HepG2 (cell line): ENCODE measurements around the gene SPHK1. TPM values are rescaled to one million over a fixed set of nuclear protein-coding genes. Genes with fewer than 3 reads are reported as not detected.
A peak's percentile ranks its signal among the peaks of the same experiment; 100 is the strongest.

Experiments used
- ATAC-seq: fragments of 200-7000 bp; cut with Tn5 transposase; 3 replicates; pipeline ENCODE4 v1.9.1; 2020; ENCODE audit warnings: mild to moderate bottlenecking, moderate library complexity
- BruUV-seq: library from RNA; stranded (reverse); fragments of 400-500 nt; replicated peaks from 2 replicates; lab custom pipeline; 2021; lab: Mats Ljungman, UMichigan
- CTCF ChIA-PET: fragments of 300-600 bp; formaldehyde crosslinking; extraction: SDS; loops from one replicate; lab custom pipeline; 2021; ENCODE audit warnings: low total read pairs, inconsistent platforms, low intra/inter-chr PET ratio; lab: Yijun Ruan, JAX
- POLR2A ChIA-PET: fragments of 350-600 bp; sonication (Branson Sonifier 250); formaldehyde crosslinking; loops from one replicate; lab custom pipeline; 2020; ENCODE audit warnings: antibody characterized with exemption, inconsistent platforms; lab: Yijun Ruan, JAX
- DNase-seq: peaks from one replicate; pipeline ENCODE4 v3.0.0-alpha.2; 2015; ENCODE audit warnings: low spot score
- FAIRE-seq: peaks from 3 replicates; lab custom pipeline; 2011; peaks lifted over from hg19 to GRCh38; lab: Jason Lieb, UNC
- H2AFZ ChIP-seq: one replicate; pipeline ENCODE4 v1.6.1; 2011; ENCODE audit warnings: low read length, inconsistent platforms
- H3K27ac ChIP-seq: fragments of 300-600 bp; 3 replicates; pipeline ENCODE4 v1.8.0; 2011; ENCODE audit warnings: mixed run types, mild to moderate bottlenecking, mixed read lengths, low read length, inconsistent platforms; ENCODE audit not compliant: insufficient read depth; ENCODE audit errors: extremely low read length
- H3K27me3 ChIP-seq, 2 experiments: fragments of 200-600 bp in 1 of 2; 2 replicates in 1 of 2; 3 replicates in 1 of 2; pipeline versions ENCODE4 v1.6.0 to v1.8.0; 2011; ENCODE audit warnings: low read length in 2 of 2, mild to moderate bottlenecking in 2 of 2, moderate library complexity in 2 of 2, inconsistent platforms in 1 of 2; ENCODE audit not compliant: insufficient read depth in 2 of 2, control insufficient read depth in 1 of 2
- H3K36me3 ChIP-seq, 2 experiments: fragments of 200-600 bp in 1 of 2; replicated peaks in 1 of 2; 2 replicates in 1 of 2; 3 replicates in 1 of 2; pipeline versions ENCODE4 v1.5.1 to v1.8.0; 2011; ENCODE audit warnings: low read length in 2 of 2, inconsistent platforms in 1 of 2; ENCODE audit not compliant: insufficient read depth in 2 of 2, control insufficient read depth in 1 of 2
- H3K4me1 ChIP-seq: 2 replicates; pipeline ENCODE4 v1.5.1; 2012; ENCODE audit warnings: low read length, inconsistent platforms; ENCODE audit not compliant: insufficient read depth
- H3K4me2 ChIP-seq: 2 replicates; pipeline ENCODE4 v1.6.0; 2011; ENCODE audit warnings: low read depth, low read length, inconsistent platforms
- H3K4me3 ChIP-seq, 3 experiments: fragments of 200-600 bp in 1 of 3; sonication (generic), shearing (Covaris generic) in 1 of 3; replicated peaks in 1 of 3; 2 replicates each; pipeline ENCODE4 v1.5.1; 2011 to 2016; ENCODE audit warnings: low read length in 3 of 3, inconsistent platforms in 2 of 3, low read depth in 2 of 3, mild to moderate bottlenecking in 2 of 3, control low read depth in 1 of 3, mixed read lengths in 1 of 3; ENCODE audit not compliant: insufficient read depth in 1 of 3
- H3K79me2 ChIP-seq: one replicate; pipeline ENCODE4 v1.6.1; 2011; ENCODE audit warnings: low read length, inconsistent platforms; ENCODE audit not compliant: insufficient read depth
- H3K9ac ChIP-seq: 2 replicates; pipeline ENCODE4 v1.6.0; 2011; ENCODE audit warnings: mild to moderate bottlenecking, low read depth, low read length, inconsistent platforms; ENCODE audit not compliant: insufficient read depth
- H3K9me3 ChIP-seq: 2 replicates; pipeline ENCODE4 v1.5.1; 2012; ENCODE audit warnings: mild to moderate bottlenecking, low read length
- H4K20me1 ChIP-seq: 2 replicates; pipeline ENCODE4 v1.6.0; 2011; ENCODE audit warnings: inconsistent platforms, mild to moderate bottlenecking, low read length, moderate library complexity; ENCODE audit not compliant: insufficient read depth
- GTF2F1 ChIP-seq: fragments of 150-350 bp; IDR thresholded peaks from 2 replicates; pipeline ENCODE4 v1.6.1; 2014; ENCODE audit warnings: low read length
- IKZF5 ChIP-seq: IDR thresholded peaks from 2 replicates; pipeline ENCODE4 v1.6.1; 2018; ENCODE audit warnings: missing genetic modification reagents, mild to moderate bottlenecking, missing compliant biosample characterization
- KDM6A ChIP-seq: IDR thresholded peaks from 2 replicates; pipeline ENCODE4 v1.6.1; 2016; ENCODE audit warnings: low read depth
- MAZ ChIP-seq, 2 experiments: sonication (generic) in 1 of 2; formaldehyde crosslinking in 1 of 2; IDR thresholded peaks; 2 replicates each; pipeline versions ENCODE4 v1.5.0 to v1.6.1; 2012 to 2020; ENCODE audit warnings: low read depth in 2 of 2, mild to moderate bottlenecking in 2 of 2, borderline replicate concordance in 1 of 2, improper control_type of control experiment in 1 of 2, low read length in 1 of 2, missing genetic modification reagents in 1 of 2, moderate library complexity in 1 of 2
- PCBP1 ChIP-seq: fragments of 200-400 bp; formaldehyde crosslinking; IDR thresholded peaks from 2 replicates; pipeline ENCODE4 v1.6.1; 2017; ENCODE audit warnings: mild to moderate bottlenecking, low read depth, low read length, borderline replicate concordance
- POLR2AphosphoS2 ChIP-seq: IDR thresholded peaks from 2 replicates; pipeline ENCODE4 v1.6.1; 2011; ENCODE audit warnings: low read depth, low read length, improper control_type of control experiment
- STAG1 ChIP-seq: sonication (generic); formaldehyde crosslinking; IDR thresholded peaks from 2 replicates; pipeline ENCODE4 v1.4.0; 2020; ENCODE audit warnings: missing genetic modification reagents
- UBTF ChIP-seq: sonication (generic); formaldehyde crosslinking; IDR thresholded peaks from 2 replicates; pipeline ENCODE4 v1.4.0; 2020; ENCODE audit warnings: mild to moderate bottlenecking, missing genetic modification reagents
- ZBTB39 ChIP-seq: sonication (generic); formaldehyde crosslinking; IDR thresholded peaks from 2 replicates; pipeline ENCODE4 v1.5.0; 2020; ENCODE audit warnings: missing genetic modification reagents
- ZFP41 ChIP-seq: sonication (generic); formaldehyde crosslinking; IDR thresholded peaks from 2 replicates; pipeline ENCODE4 v1.4.0; 2020; ENCODE audit warnings: mild to moderate bottlenecking, missing genetic modification reagents, borderline replicate concordance
- ZNF343 ChIP-seq: sonication (generic); formaldehyde crosslinking; IDR thresholded peaks from 2 replicates; pipeline ENCODE4 v1.4.0; 2020; ENCODE audit warnings: mild to moderate bottlenecking, missing genetic modification reagents
- ZNF430 ChIP-seq: sonication (generic); formaldehyde crosslinking; IDR thresholded peaks from 2 replicates; pipeline ENCODE4 v1.9.0; 2021; ENCODE audit warnings: mild to moderate bottlenecking, missing genetic modification reagents
- ZNF484 ChIP-seq: sonication (generic); formaldehyde crosslinking; IDR thresholded peaks from 2 replicates; pipeline ENCODE4 v1.5.1; 2020; ENCODE audit warnings: mild to moderate bottlenecking, low read depth, missing genetic modification reagents, borderline replicate concordance
- ZNF615 ChIP-seq: sonication (generic); formaldehyde crosslinking; IDR thresholded peaks from 2 replicates; pipeline ENCODE4 v1.5.0; 2020; ENCODE audit warnings: mild to moderate bottlenecking, missing genetic modification reagents, borderline replicate concordance
- ZNF629 ChIP-seq: sonication (generic); formaldehyde crosslinking; conservative IDR thresholded peaks from 2 replicates; pipeline ENCODE4 v1.5.0; 2020; ENCODE audit warnings: missing genetic modification reagents
- ZNF740 ChIP-seq: sonication (generic); formaldehyde crosslinking; IDR thresholded peaks from 2 replicates; pipeline ENCODE4 v1.4.0; 2020; ENCODE audit warnings: missing genetic modification reagents
- WGBS: methylation state at CpG from one replicate; pipeline ENCODE4 v1.1.6; 2017; ENCODE audit warnings: low lambda C conversion rate; 5-methylcytosine and 5-hydroxymethylcytosine counted together
- in situ Hi-C: cut with HindIII; loops from 2 replicates; pipeline ENCODE4 v1.10.0; 2017; ENCODE audit warnings: low pct_unique_long_range_greater_than_20kb; ENCODE audit not compliant: extremely low pct_ligation_motif_present
- intact Hi-C: fragments of 100-400 bp; cut with micrococcal nuclease; formaldehyde crosslinking; loops from one replicate; pipeline ENCODE4 v1.10.0; 2022; ENCODE audit not compliant: unreplicated experiment
- polyA plus RNA-seq, 8 experiments: library from polyadenylated mRNA; depleted of rRNA in 3 of 8; stranded (reverse) in 7 of 8; unstranded in 1 of 8; fragments of >200 nt; fragmentation: Illumina TruSeq in 4 of 8; extraction: Trizol in 4 of 8; gene quantifications; 2 replicates each; pipeline versions ENCODE4 v1.2.1 to v1.2.3, GENCODE V29; 2011 to 2016; ENCODE audit warnings: low read depth in 4 of 8, missing spikeins in 1 of 8, mixed read lengths in 1 of 8; ENCODE audit not compliant: insufficient read depth in 1 of 8
- total RNA-seq, 5 experiments: library from RNA; depleted of rRNA; stranded (reverse); fragments of >200 nt; fragmentation: Illumina TruSeq; extraction: Trizol; gene quantifications; 2 replicates each; pipeline ENCODE4 v1.2.3, GENCODE V29; 2016; ENCODE audit warnings: low read depth in 1 of 5

The SPHK1 gene
- total and polyA plus RNA-seq, 2 of the 13 experiments (the other 11 are each of a cell fraction or from before 2014, with no cell fraction given) = 129 to 160 TPM

GRCh38 chr17:76383546-76384221, 725 bp upstream of the SPHK1 start:
- peaks cover 26% of the 10 kb centered on the region; the same call in 1 of the 2 replicates for H4K20me1 ChIP-seq
- ATAC-seq (peak; percentile 5), DNase-seq (peak; percentile 63), FAIRE-seq (no peak)
- no peaks in the 10 kb centered on the region for H3K9me3 ChIP-seq
- ChIA-PET POLR2A (interaction anchor here (0.6 to 20.9 kb wide), 17 partner anchors 7 to 508 kb away, joined by 3 to 1379 read pairs (median 7); partner anchors contain the start of genes PRPSAP1, QRICH2, RHBDF2 and UBALD2), CTCF (no interaction called here)
- no peaks in the 10 kb centered on the region; a peak in 1 of 5 replicates for H3K27me3 ChIP-seq
- in situ Hi-C loops = no loop called here
- peaks cover 13 to 26% of the 10 kb centered on the region in 2 experiments; a peak in 4 of 5 replicates for H3K36me3 ChIP-seq
- WGBS = under 1% methylated on average over 39 of the region's 65 CpGs
- H3K27ac ChIP-seq = peak overlapping the region; percentile 100
- peak overlapping the region; percentile 99 for H3K9ac ChIP-seq
- H3K4me1 ChIP-seq = peaks cover 62% of the 10 kb centered on the region
- no peak overlapping the region for H2AFZ ChIP-seq
- H3K79me2 ChIP-seq = peaks cover 69% of the 10 kb centered on the region
- H3K4me2 ChIP-seq = peak overlapping the region; percentile 99
- H3K4me3 ChIP-seq = peak overlapping the region; percentile 72 to 90 (median 86)
- no TSS peak for BruUV-seq
- intact Hi-C loops = loop anchor here (2.0 kb wide), 2 partner anchors 13 to 29 kb away; no protein-coding TSS in a partner anchor
- TF ChIP-seq ZNF615 (no peak), UBTF (CRISPR knock-in tag) (peak; percentile 12; the same call in 1 of the 2 replicates), PCBP1 (peak; percentile 70; the same call in 1 of the 2 replicates), ZNF343 (CRISPR knock-in tag) (no peak; the same call in 1 of the 2 replicates), POLR2AphosphoS2 (no peak; the same call in 1 of the 2 replicates), MAZ (IDR thresholded peaks at IDR 0.05; ENCODE audit: borderline replicate concordance, low read depth, low read length) (no peak), MAZ (CRISPR knock-in tag; IDR thresholded peaks at IDR 0.05; ENCODE audit: low read depth) (no peak), STAG1 (CRISPR knock-in tag) (no peak; the same call in 1 of the 2 replicates), ZBTB39 (CRISPR knock-in tag) (peak; percentile 67; the same call in 1 of the 2 replicates), IKZF5 (CRISPR knock-in tag) (peak; percentile 60; the same call in 1 of the 2 replicates), KDM6A (CRISPR knock-in tag) (no peak), GTF2F1 (no peak), ZNF740 (no peak), ZFP41 (CRISPR knock-in tag) (peak; percentile 72; the same call in 1 of the 2 replicates), ZNF629 (no peak; the same call in 1 of the 2 replicates), ZNF484 (CRISPR knock-in tag) (0 out of 2 replicates have a peak, but pooled peaks have one; percentile 46), ZNF430 (CRISPR knock-in tag) (0 out of 2 replicates have a peak, but pooled peaks have one; percentile 34)
